Mammary epithelial cell (primary cell): ENCODE data around the gene HS3ST4.

Experiments
- CTCF ChIP-seq, 2 donors: IDR thresholded peaks in 1 of 2; conservative IDR thresholded peaks in 1 of 2; 2 replicates each; pipeline ENCODE4 v1.5.1; 2011 to 2012; ENCODE audit warnings: inconsistent platforms in 2 of 2, low read length in 2 of 2, mild to moderate bottlenecking in 2 of 2, control low read depth in 1 of 2, low read depth in 1 of 2; ENCODE audit not compliant: insufficient read depth in 1 of 2; ENCODE audit errors: extremely low read depth in 1 of 2
- EZH2 ChIP-seq: IDR thresholded peaks from 2 replicates; pipeline ENCODE4 v1.6.1; 2012; ENCODE audit warnings: low read length, inconsistent platforms, borderline replicate concordance

- TF ChIP-seq CTCF (conservative IDR thresholded peaks at IDR 0.05 in 1 of 2, IDR thresholded peaks at IDR 0.05 in 1 of 2; ENCODE audit: extremely low read depth in 1 of 2, insufficient read depth in 1 of 2, low read depth in 1 of 2, low read length in 2 of 2): no peak
- TF ChIP-seq EZH2: no peak
Observed at GRCh38 chr16:25750488-25751216, 58.9 kb downstream of the HS3ST4 start.
